Activated CD8-positive, alpha-beta memory T cell treated with anti-CD3 and anti-CD28 coated beads for 1 hour (primary cell): Measurements from ENCODE around the gene TTYH1.

Experiments used
- DNase-seq, 2 donors: peaks; one replicate each; pipeline ENCODE4 v3.0.0-alpha.2; 2020; ENCODE audit warnings: low read depth in 1 of 2; ENCODE audit errors: extremely low read depth in 1 of 2

The TTYH1 gene

GRCh38 chr19:54473892-54474372, 58.7 kb downstream of the TTYH1 start:
- DNase-seq, result no peak

DNA sequence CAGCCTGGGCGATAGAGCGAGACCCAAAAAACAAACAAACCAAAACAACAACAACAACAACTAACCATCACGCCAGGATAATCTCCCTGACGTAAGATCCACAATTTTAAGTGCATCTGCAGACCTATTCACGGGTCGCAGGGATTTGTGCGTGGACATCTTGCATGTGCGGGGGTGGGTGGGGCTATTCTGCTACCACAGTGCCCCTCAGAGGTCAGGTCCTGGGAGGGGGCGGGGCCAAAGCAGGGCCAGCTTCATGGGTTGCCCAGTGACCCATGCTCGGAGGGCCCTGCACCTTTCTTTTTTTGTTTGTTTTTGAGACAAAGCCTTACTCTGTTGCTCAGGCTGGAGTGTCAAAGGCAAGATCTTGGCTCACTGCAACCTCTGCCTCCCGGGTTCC, 60.4 kb downstream of the TTYH1 start:
- no peak for DNase-seq

GRCh38 chr19:54477650-54478049, 62.4 kb downstream of the TTYH1 start:
- DNase-seq, result no peak

DNA sequence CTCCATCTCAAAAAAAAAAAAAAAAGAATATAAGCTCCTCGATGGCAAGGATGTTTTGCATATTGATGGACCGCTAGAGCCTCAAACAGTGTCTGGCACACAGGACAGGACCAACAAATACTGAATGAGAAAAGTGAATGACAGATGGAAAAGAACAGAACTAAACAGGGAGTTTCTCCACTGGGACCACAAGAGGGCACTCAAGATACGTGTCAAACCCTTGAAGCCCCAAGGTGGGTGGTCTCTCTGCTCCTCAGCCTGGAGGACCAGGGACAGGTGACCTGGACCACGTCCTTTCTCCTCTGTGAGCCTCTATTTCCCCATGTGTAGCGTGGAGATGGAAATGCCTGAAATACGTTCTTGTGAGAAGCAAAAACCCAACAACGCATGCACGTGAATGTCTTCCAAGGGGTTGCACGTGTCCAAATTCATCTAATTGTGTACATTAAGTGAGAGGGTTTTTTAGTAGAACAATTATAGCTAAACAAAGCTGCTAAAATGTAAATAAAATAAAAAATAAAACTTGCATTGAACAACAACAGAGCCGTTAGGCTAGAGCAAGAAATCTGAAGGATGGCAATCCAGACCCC, 63.5 kb downstream of the TTYH1 start:
- no peak for DNase-seq

- DNase-seq, result no peak
These were observed 64.8 kb downstream of the TTYH1 start for GRCh38 chr19:54480051-54480450.

GRCh38 chr19:54481326-54481930, 66.2 kb downstream of the TTYH1 start:
- no peak for DNase-seq

DNA sequence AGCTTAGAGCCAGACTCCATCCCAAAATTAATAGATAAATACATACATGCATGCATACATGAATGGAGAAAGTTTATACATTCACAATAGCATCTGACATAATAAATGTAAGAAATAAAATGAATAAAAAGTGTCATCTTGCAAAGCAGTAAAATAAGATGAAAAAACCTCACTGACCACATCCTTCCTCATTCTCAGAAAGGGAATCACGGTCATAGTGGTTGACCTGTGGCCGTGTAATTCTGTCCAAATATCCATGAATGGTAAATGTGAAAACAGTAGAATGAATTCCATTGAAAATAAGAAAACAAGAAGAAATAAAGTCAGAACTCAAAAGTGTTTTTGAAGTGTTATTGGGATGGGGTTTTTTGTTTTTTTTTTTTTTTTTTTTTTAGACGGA, 67.6 kb downstream of the TTYH1 start:
- DNase-seq, result no peak

GRCh38 chr19:54484451-54484850, 69.2 kb downstream of the TTYH1 start:
- DNase-seq, result no peak

GRCh38 chr19:54485851-54486250, 70.6 kb downstream of the TTYH1 start:
- DNase-seq, result no peak
